ENCODE measurements around the gene ITFG2. TPM values are rescaled to one million over a fixed set of nuclear protein-coding genes. Genes with fewer than 3 reads are reported as not detected.

Gene ITFG2
- total and polyA plus RNA-seq, 2 of the 13 experiments (the other 11 are each of a cell fraction or from before 2014, with no cell fraction given) = 14.8 to 15.5 TPM

- TF ChIP-seq DBP (CRISPR knock-in tag; IDR thresholded peaks at IDR 0.05; ENCODE audit: not compliant biosample characterization) (no peak), RORA (CRISPR knock-in tag; IDR thresholded peaks at IDR 0.05) (no peak), XRCC5 (optimal IDR thresholded peaks at IDR 0.05; ENCODE audit: low read length) (no peak), PHF20 (CRISPR knock-in tag; IDR thresholded peaks at IDR 0.05) (no peak), SIN3A (IDR thresholded peaks at IDR 0.05; ENCODE audit: borderline replicate concordance, low read depth, low read length) (0 out of 2 replicates have a peak, but pooled peaks have one; percentile 51), STAG1 (CRISPR knock-in tag; IDR thresholded peaks at IDR 0.05) (peak; percentile 54), KDM5A (IDR thresholded peaks at IDR 0.05; ENCODE audit: borderline replicate concordance, low read length) (peak; percentile 72; the same call in 1 of the 2 replicates), NFKB2 (CRISPR knock-in tag; IDR thresholded peaks at IDR 0.05; ENCODE audit: borderline replicate concordance) (no peak), ZNF124 (CRISPR knock-in tag; IDR thresholded peaks at IDR 0.05) (no peak), HOXD1 (CRISPR knock-in tag; IDR thresholded peaks at IDR 0.05) (no peak), HNF4A (CRISPR knock-in tag; IDR thresholded peaks at IDR 0.05) (no peak), GATAD1 (CRISPR knock-in tag; IDR thresholded peaks at IDR 0.05) (peak; percentile 48; the same call in 1 of the 2 replicates), ZNF33A (CRISPR knock-in tag; IDR thresholded peaks at IDR 0.05; ENCODE audit: borderline replicate concordance) (no peak), ZNF543 (CRISPR knock-in tag; IDR thresholded peaks at IDR 0.05) (no peak), AHDC1 (CRISPR knock-in tag; IDR thresholded peaks at IDR 0.05; ENCODE audit: borderline replicate concordance) (peak; percentile 11; the same call in 1 of the 2 replicates), ATAD3A (CRISPR knock-in tag; IDR thresholded peaks at IDR 0.05) (no peak), ZNF280D (CRISPR knock-in tag; IDR thresholded peaks at IDR 0.05) (no peak), CCDC6 (CRISPR knock-in tag; IDR thresholded peaks at IDR 0.05) (no peak), GATAD2A (CRISPR knock-in tag; IDR thresholded peaks at IDR 0.05) (peak; percentile 59), NFRKB (IDR thresholded peaks at IDR 0.05) (no peak), ERF (CRISPR knock-in tag; IDR thresholded peaks at IDR 0.05) (no peak)
Observed at GRCh38 chr12:2813214-2814185, 1.0 kb downstream of the ITFG2 start (continued).
